Stimulated activated CD4-positive, alpha-beta T cell treated with anti-CD3 and anti-CD28 coated beads, Interleukin-4, amount 100 ng/mL, for 48 hours (primary cell): ENCODE measurements around the gene NUDCD2.

ENCODE experiments used
- DNase-seq, 2 donors: peaks; one replicate each; pipeline ENCODE4 v3.0.0-alpha.2; 2020; ENCODE audit warnings: low read depth in 2 of 2

NUDCD2 gene

GRCh38 chr5:163459819-163460561 lies at the start of gene NUDCD2:
Gene NUDCD2 (minus strand): TSS chr5:163460102. CDS start chr5:163460050, 52 bp downstream.
- peak; percentile 90 for DNase-seq

- DNase-seq = no peak
Measured at GRCh38 chr5:163509291-163509951, 49.5 kb upstream of the NUDCD2 start.

GRCh38 chr5:163508753-163509152 lies 48.9 kb upstream of the NUDCD2 start:
- no peak for DNase-seq

- DNase-seq = no peak
Measured at GRCh38 chr5:163506726-163507125, 46.8 kb upstream of the NUDCD2 start.

- DNase-seq = no peak
Measured at GRCh38 chr5:163506095-163506457, 46.2 kb upstream of the NUDCD2 start.

- DNase-seq = peak; percentile 91 to 94
Measured at GRCh38 chr5:163505368-163506094, 45.6 kb upstream of the NUDCD2 start, which contains the start of gene MAT2B. Gene MAT2B (plus strand): TSS chr5:163505619. CDS start chr5:163505687, 68 bp downstream.

- DNase-seq = peak in 1 of 2 donors; percentile 11
Measured at GRCh38 chr5:163505049-163505367, 45.1 kb upstream of the NUDCD2 start.

- DNase-seq = peak; percentile 20 to 31
Measured at GRCh38 chr5:163504079-163504931, 44.4 kb upstream of the NUDCD2 start.

GRCh38 chr5:163503106-163504078 lies 43.5 kb upstream of the NUDCD2 start:
- peak in 1 of 2 donors; percentile 13 for DNase-seq

- no peak for DNase-seq
Measured at GRCh38 chr5:163502521-163502920, 42.6 kb upstream of the NUDCD2 start.

GRCh38 chr5:163498886-163499285 lies 39.0 kb upstream of the NUDCD2 start:
- DNase-seq = no peak

- no peak for DNase-seq
Measured at GRCh38 chr5:163497315-163497714, 37.4 kb upstream of the NUDCD2 start.

- no peak for DNase-seq
Measured at GRCh38 chr5:163496286-163496685, 36.4 kb upstream of the NUDCD2 start.

GRCh38 chr5:163489745-163490075 lies 29.8 kb upstream of the NUDCD2 start:
- DNase-seq = no peak

- no peak for DNase-seq
Measured at GRCh38 chr5:163489055-163489744, 29.3 kb upstream of the NUDCD2 start.

- no peak for DNase-seq
Measured at GRCh38 chr5:163478982-163479271, 19.0 kb upstream of the NUDCD2 start.

- no peak for DNase-seq
Measured at GRCh38 chr5:163478126-163478981, 18.5 kb upstream of the NUDCD2 start.

- no peak for DNase-seq
Measured at GRCh38 chr5:163475411-163475810, 15.5 kb upstream of the NUDCD2 start.

- no peak for DNase-seq
Measured at GRCh38 chr5:163473635-163474243, 13.8 kb upstream of the NUDCD2 start.
